T-helper 1 cell treated with Interleukin-12 subunit alpha and Interleukin-12 subunit beta and Interleukin-4 antibody, amounts not matched to agents 30 μg/mL and 1 μg/mL, for 36 hours (primary cell): Measurements from ENCODE around the gene PTF1A.

ENCODE experiments used
- H3K27ac Mint-ChIP-seq: one replicate; pipeline ENCODE4 v1.8.0; 2021; ENCODE audit warnings: mild to moderate bottlenecking, mixed read lengths
- H3K27me3 Mint-ChIP-seq: one replicate; pipeline ENCODE4 v1.8.0; 2021; ENCODE audit warnings: low read depth, mixed read lengths
- H3K36me3 Mint-ChIP-seq: one replicate; pipeline ENCODE4 v1.8.0; 2021; ENCODE audit warnings: low read depth, mixed read lengths
- H3K4me1 Mint-ChIP-seq: one replicate; pipeline ENCODE4 v1.8.0; 2021; ENCODE audit warnings: low read depth, mixed read lengths
- H3K4me3 Mint-ChIP-seq: one replicate; pipeline ENCODE4 v1.8.0; 2021; ENCODE audit warnings: mild to moderate bottlenecking, moderate library complexity, mixed read lengths
- H3K9me3 Mint-ChIP-seq: one replicate; pipeline ENCODE4 v1.8.0; 2021; ENCODE audit warnings: mixed read lengths

PTF1A gene, protein sequence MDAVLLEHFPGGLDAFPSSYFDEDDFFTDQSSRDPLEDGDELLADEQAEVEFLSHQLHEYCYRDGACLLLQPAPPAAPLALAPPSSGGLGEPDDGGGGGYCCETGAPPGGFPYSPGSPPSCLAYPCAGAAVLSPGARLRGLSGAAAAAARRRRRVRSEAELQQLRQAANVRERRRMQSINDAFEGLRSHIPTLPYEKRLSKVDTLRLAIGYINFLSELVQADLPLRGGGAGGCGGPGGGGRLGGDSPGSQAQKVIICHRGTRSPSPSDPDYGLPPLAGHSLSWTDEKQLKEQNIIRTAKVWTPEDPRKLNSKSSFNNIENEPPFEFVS

DNA sequence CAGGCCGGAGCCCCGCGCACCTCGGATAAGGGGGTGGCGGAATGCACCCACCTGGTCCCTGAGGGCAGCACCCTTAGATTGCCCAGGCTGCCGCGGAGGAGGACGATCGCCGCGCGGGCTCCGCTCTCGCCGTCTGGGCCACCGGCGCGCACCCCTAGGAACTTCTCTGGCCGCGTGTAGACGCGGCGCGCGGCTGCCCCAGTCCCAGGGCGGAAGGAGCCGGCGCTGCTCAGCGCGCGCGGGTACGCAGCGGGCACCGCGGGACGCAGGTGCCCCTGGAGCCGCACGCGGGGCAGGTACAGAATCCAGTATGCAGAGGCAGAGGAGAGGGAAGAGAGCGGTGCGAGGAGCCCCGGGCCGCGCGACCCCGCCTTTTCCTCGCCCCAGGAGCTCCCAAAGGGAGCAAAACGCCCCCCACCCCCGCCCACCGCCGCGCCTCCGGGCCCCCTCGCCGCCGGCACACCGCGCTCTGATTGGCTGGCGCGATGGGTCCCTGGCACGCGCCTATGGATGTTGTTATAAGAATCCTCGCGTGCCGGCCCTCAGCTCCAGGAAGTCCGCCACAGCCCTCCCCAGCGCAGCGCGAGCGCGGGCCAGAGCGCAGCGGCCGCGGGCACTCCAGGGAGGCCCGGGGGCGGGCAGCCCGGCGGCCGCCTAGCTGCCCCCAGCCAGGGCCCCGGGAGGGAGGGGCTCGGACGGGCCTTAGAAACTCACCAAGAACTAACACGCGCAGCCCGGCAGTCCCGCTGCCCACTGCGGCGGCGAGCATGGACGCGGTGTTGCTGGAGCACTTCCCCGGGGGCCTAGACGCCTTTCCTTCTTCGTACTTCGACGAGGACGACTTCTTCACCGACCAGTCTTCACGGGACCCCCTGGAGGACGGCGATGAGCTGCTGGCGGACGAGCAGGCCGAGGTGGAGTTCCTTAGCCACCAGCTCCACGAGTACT, at the start of gene PTF1A:
TSS of gene PTF1A (plus strand) at position 549 of the 948 bp plus-strand sequence. CDS start at position 768, 219 bp downstream.
- Mint-ChIP-seq H3K4me3 (no peak within 1 kb of the TSS), H3K9me3 (no peaks in the 10 kb centered on the region), H3K4me1 (no peaks in the 10 kb centered on the region), H3K27ac (no peak within 1 kb of the TSS), H3K27me3 (peaks cover 79% of the 10 kb centered on the region), H3K36me3 (peaks cover 1% of the 10 kb centered on the region)

DNA sequence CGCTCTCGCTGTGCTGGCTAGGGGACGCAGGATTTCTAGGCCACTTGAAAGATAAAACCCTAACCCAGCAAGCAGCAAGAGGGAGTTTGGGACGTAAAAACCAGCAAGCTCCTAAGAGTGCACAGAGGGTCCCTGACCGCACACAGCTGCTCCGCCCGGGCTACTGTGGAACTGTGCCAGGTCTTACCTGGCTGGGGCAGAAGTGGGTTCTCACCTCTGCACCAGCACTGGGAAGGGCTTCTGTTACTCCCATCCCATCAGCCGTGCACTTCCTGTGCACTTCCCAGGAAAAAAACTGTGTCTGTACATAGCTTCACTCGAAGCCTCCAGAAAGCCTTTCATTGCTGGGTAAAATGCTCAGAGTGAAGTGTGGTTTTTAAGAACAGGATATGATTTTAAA, 45.9 kb upstream of the PTF1A start:
- H3K36me3 Mint-ChIP-seq, result no peaks in the 10 kb centered on the region
- H3K27me3 Mint-ChIP-seq, result no peaks in the 10 kb centered on the region
- H3K4me3 Mint-ChIP-seq, result no peak overlapping the region
- H3K9me3 Mint-ChIP-seq, result no peaks in the 10 kb centered on the region
- no peaks in the 10 kb centered on the region for H3K4me1 Mint-ChIP-seq
- no peak overlapping the region for H3K27ac Mint-ChIP-seq

DNA sequence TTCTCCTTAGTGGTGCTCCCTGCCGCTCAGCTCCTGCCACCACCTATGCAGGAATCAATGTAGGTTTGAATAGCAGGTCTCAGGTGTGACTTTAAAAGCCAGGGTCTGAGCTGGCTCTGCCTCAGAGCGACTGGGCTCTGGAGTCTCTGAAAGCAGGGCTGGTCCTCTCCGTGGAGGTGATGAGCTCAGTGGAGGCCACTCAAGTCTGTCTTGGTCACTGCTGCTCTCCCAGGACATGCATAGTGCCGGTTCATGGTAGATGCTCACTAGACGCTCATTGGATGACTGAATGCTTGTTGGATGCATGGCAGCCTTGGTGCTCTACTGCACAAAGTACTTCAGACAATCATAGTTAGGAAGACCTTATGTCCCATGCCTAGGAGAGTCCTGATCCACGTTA, 45.1 kb upstream of the PTF1A start:
- Mint-ChIP-seq H3K4me3 (no peak overlapping the region), H3K27ac (no peak overlapping the region), H3K9me3 (no peaks in the 10 kb centered on the region), H3K4me1 (no peaks in the 10 kb centered on the region), H3K27me3 (no peaks in the 10 kb centered on the region), H3K36me3 (no peaks in the 10 kb centered on the region)

DNA sequence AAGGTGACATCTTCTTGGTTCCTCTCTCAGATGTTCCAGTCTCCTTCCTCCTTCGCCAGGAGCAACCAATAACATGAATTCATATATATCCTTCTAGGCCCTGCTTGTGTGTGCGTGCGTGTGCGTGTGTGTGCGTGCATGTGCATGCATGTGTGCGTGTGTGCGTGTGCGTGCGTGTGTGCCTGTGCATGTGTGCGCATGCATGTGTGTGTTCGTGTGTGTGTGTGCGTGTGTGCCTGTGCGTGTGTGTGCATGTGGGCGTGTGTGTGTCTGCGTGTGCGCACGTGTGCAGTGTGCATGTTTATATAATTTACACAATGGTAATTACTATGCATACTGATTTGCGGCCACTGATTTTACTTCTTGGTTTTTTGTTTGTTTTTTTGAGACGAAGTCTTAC, 43.9 kb upstream of the PTF1A start:
- Mint-ChIP-seq H3K36me3 (no peaks in the 10 kb centered on the region), H3K27me3 (no peaks in the 10 kb centered on the region), H3K4me3 (no peak overlapping the region), H3K9me3 (no peaks in the 10 kb centered on the region), H3K4me1 (no peaks in the 10 kb centered on the region), H3K27ac (no peak overlapping the region)

DNA sequence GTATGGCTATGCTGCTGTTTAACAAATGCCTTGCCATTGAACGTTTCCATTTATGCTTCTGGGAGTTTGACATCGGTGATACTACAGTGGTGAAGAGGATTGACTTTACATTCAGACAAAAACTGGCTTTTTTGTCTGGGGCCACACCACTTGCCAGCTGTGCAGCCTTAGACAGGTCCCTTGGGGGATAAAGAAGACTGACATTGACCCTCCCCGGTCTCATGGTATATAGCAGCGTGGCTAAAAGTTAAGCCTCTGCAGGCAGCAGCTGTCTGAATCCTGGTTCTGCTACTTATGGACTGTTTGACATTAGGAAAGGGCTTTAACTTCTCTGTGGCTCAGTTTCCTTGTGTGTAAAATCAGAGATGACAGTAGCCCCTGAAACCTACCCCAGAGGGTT, 42.0 kb upstream of the PTF1A start:
- H3K27me3 Mint-ChIP-seq, result no peaks in the 10 kb centered on the region
- H3K27ac Mint-ChIP-seq, result no peak overlapping the region
- no peaks in the 10 kb centered on the region for H3K36me3 Mint-ChIP-seq
- H3K4me3 Mint-ChIP-seq, result no peak overlapping the region
- H3K9me3 Mint-ChIP-seq, result no peaks in the 10 kb centered on the region
- no peaks in the 10 kb centered on the region for H3K4me1 Mint-ChIP-seq

DNA sequence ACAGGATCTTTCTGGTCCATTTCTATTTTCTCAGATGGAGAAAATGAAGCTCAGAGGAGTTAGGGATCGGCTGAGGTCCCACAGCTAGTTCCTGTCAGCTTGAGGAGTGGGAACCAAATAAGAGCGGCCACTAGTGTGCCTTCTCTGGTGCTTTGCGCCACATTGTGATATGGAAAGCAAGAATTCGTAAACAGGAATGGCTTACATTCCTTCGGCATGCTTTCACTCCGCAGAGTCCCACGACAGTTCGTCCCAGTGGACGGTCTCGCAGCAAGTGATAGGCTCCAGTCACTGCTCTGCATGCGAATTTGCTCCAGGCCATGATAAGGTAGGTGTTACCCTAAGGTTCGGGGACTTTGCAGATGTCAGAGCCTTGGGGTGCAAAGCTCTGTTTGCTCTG, 41.5 kb upstream of the PTF1A start:
- no peak overlapping the region for H3K4me3 Mint-ChIP-seq
- H3K4me1 Mint-ChIP-seq, result no peaks in the 10 kb centered on the region
- H3K9me3 Mint-ChIP-seq, result no peaks in the 10 kb centered on the region
- no peaks in the 10 kb centered on the region for H3K27me3 Mint-ChIP-seq
- no peaks in the 10 kb centered on the region for H3K36me3 Mint-ChIP-seq
- H3K27ac Mint-ChIP-seq, result no peak overlapping the region

DNA sequence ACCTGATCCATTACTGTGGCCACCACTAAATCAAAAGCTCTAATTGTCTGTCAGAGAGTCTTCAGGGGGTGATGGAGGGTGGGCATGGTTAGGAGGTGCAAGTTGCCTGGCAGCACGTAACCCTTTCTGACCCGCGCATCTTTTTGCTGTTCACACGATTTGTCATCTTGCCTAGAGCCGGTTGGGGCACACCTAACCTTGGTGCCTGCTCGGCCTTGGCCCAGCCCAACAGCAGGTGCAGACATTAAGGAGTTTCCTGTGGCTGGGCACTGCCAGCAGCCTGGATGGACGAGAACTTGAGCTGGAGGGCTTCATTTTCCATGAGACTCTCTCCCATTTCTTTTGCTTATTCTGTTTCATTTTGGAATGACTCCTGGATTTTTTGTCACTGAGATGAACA, 41.0 kb upstream of the PTF1A start:
- Mint-ChIP-seq H3K36me3 (no peaks in the 10 kb centered on the region), H3K27ac (no peak overlapping the region), H3K4me1 (no peaks in the 10 kb centered on the region), H3K27me3 (no peaks in the 10 kb centered on the region), H3K9me3 (no peaks in the 10 kb centered on the region), H3K4me3 (no peak overlapping the region)

DNA sequence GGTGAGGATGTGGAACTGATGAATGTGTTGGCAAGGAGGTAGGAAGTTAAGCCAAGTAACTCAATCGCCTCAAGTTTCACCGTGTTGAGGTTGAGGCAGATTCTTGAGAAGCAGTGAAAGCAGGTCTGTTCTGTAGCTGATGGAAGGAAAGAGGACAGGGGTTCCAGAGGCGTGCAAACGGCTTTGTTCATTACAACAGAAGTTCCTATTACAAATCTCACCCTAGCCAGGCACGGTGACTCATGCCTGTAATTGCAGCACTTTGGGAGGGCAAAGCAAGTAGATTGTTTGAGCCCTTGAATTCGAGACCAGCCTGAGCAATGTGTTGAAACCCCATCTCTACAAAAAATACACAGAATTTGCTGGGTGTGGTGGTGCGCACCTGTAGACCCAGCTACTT, 36.9 kb upstream of the PTF1A start:
- H3K27me3 Mint-ChIP-seq, result peaks cover 4% of the 10 kb centered on the region

DNA sequence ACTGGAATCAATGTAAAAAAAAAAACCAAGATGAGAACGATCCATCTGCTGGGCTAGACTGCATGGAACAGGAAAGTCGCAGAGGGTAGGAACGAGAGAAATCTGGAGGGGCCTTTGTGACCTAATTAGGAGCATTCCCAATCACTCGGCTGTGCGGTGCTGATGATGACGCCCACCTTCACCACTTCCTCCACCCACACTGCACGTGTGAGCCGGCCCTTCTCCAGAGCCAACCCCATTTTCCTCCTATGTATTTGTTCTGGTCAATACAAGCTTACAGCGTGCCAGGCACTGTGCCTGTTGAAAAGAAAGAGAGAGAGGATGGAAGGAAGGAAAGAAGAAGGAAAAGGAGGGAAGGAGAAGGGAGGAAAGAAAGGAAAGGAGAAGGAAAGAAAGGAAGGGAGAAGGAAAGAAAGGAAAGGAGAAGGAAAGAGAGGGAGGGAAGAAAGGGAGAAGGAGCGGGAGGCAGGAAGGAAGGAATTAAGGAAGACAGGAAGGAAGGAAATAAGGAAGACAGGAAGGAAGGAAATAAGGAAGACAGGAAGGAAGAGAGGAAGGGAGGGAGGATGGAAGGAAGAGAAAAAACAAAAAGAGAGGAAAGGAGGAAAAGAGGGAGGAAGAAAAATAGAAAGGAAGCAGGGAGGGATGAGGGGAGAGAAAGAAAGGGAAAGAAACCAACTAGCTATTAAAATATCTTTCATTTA, 35.5 kb upstream of the PTF1A start:
- Mint-ChIP-seq H3K27ac (no peak overlapping the region), H3K4me1 (peaks cover 7% of the 10 kb centered on the region), H3K4me3 (no peak overlapping the region), H3K36me3 (no peaks in the 10 kb centered on the region), H3K27me3 (peaks cover 8% of the 10 kb centered on the region), H3K9me3 (no peaks in the 10 kb centered on the region)

More for the DNA sequence above, 36.9 kb upstream of the PTF1A start:
- peaks cover 7% of the 10 kb centered on the region for H3K4me1 Mint-ChIP-seq
- no peak overlapping the region for H3K4me3 Mint-ChIP-seq
- no peaks in the 10 kb centered on the region for H3K36me3 Mint-ChIP-seq
- H3K27ac Mint-ChIP-seq, result no peak overlapping the region
- no peaks in the 10 kb centered on the region for H3K9me3 Mint-ChIP-seq

DNA sequence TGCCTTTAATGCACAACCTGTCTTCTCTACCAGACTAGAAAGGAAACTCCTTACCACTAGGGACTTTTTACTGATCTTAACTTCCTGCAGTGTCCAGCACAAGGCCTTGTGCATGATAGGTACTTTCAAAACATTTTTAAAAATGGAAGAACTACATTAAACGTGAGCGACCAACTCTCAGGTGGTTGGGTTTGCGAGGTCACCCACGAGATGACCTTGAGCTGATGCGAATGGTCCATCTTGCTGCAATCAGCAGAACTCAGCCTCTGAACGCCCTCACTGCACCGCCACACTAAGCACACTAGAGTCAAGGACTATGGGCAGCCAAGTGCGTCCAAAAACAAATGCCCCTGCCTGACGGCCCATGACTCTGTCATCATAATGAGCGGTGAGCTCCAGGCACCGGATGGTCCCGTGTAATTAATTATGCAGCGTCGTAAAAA, 34.9 kb upstream of the PTF1A start:
- Mint-ChIP-seq H3K4me3 (no peak overlapping the region), H3K27me3 (peaks cover 8% of the 10 kb centered on the region), H3K36me3 (no peaks in the 10 kb centered on the region), H3K4me1 (peaks cover 7% of the 10 kb centered on the region), H3K27ac (no peak overlapping the region), H3K9me3 (no peaks in the 10 kb centered on the region)

DNA sequence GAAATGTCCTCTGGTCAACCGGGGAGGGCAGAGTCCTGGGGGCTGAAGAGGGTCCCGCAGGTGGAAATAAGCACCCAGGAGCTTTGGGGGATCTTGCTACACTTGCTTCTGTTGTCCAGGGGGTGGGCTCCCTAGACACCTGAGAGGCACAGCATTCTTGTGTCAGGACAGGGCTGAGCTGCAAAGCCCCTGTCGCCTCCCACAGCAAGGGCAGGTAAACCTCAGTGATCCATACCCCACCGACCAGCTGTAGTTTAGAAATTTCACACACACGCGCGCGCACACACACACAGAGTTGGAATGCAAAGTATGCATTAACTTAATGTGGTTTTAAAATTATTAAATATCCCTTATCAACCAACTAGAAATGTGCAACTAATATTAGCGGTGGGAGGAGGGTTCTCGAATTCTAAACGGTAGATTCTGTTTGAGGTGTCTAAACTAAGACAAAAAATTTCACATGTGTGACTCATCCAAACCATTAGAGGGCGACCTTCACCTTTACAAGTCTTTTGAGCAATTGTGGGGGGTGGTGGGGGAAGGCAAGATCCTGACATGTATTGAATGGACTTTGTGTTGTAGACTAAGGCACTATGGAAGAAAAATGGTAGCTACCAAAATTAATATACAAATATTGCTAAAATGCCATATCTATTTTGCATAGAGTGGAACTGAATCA, 34.3 kb upstream of the PTF1A start:
- Mint-ChIP-seq H3K4me3 (no peak overlapping the region), H3K27me3 (peaks cover 8% of the 10 kb centered on the region), H3K27ac (no peak overlapping the region), H3K36me3 (no peaks in the 10 kb centered on the region), H3K4me1 (peaks cover 7% of the 10 kb centered on the region), H3K9me3 (no peaks in the 10 kb centered on the region)

DNA sequence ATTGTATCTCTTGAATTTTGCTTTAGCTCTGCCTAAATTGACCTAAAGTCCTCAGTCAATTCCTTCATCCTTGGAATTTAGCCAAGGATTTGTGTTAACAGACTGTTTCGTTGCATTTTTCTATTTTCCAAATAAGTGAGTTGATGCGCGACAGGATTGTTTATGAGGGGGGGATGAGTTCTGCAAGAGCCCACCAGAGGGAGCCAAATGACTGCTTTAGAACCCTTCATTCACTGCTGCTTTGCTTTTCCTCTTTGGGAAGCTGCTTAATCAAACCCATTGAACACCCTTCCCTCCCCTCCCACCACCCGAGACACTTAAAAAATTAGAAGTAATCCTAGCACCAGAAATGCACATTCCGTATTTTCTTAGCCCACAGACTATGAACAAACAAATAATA, 33.7 kb upstream of the PTF1A start:
- Mint-ChIP-seq H3K27me3 (peaks cover 8% of the 10 kb centered on the region), H3K27ac (no peak overlapping the region), H3K9me3 (no peaks in the 10 kb centered on the region), H3K4me3 (no peak overlapping the region), H3K36me3 (no peaks in the 10 kb centered on the region), H3K4me1 (peaks cover 7% of the 10 kb centered on the region)

DNA sequence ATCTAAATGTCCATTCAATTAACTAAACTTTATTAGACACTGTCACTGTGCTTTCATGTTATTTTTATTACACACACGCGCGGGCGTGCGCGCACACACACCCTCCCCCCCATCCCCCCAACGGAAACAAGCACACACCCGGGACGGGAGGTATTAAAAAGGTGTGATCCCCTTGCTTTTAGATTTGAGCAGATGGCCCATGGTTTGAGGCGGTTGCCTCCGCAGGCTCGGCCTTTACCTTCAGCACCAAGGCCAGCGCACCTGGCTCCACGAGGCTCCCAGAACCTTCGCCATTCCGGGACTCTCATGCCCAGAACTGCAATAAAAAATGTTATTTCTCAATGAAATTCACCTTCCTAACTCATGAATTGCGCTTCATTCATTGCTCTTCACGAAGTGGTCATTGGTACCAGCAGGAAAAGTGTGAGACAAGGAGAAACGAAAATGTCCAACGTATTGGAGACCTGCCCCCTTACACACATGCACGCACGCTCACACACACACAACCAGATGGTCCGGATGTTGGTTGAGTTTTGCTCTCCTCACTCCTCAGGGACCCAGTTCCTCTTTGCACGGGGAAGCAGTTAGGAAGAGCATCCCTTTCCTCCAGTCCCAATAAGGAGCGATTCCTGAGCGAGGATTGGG, 20.8 kb upstream of the PTF1A start:
- Mint-ChIP-seq H3K36me3 (no peaks in the 10 kb centered on the region), H3K4me3 (no peak overlapping the region), H3K4me1 (no peaks in the 10 kb centered on the region), H3K27ac (no peak overlapping the region), H3K9me3 (no peaks in the 10 kb centered on the region), H3K27me3 (peaks cover 56% of the 10 kb centered on the region)
